GM12801 (cell line): ENCODE measurements around the gene SMIM24.

Experiments used
- TF ChIP-seq, protein P1 (sequence below): IDR thresholded peaks from one replicate; pipeline ENCODE4 v1.5.1; 2011; ENCODE audit warnings: control low read depth; ENCODE audit not compliant: insufficient read length; ENCODE audit errors: extremely low read depth

SMIM24 gene

DNA sequence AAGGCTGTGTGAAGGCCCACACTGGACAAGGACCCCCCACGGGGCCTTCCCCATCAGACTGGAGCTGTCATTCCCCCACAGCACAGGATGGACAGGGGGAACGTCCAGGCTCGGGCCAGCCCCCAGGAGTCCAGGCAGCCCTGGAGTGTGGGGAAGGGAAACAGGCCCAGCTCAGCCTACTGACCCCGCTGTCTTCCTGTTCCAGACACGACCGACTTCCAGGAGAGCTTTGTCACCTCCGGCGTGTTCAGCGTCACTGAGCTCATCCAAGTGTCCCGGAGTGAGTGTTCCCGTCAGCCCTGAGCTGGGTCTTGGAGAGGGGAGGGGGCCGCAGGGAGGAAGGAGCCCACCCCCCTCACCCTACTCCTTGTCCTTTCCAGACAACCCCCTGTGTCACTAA, 47.0 kb downstream of the SMIM24 start:
- TF ChIP-seq, protein P1, sequence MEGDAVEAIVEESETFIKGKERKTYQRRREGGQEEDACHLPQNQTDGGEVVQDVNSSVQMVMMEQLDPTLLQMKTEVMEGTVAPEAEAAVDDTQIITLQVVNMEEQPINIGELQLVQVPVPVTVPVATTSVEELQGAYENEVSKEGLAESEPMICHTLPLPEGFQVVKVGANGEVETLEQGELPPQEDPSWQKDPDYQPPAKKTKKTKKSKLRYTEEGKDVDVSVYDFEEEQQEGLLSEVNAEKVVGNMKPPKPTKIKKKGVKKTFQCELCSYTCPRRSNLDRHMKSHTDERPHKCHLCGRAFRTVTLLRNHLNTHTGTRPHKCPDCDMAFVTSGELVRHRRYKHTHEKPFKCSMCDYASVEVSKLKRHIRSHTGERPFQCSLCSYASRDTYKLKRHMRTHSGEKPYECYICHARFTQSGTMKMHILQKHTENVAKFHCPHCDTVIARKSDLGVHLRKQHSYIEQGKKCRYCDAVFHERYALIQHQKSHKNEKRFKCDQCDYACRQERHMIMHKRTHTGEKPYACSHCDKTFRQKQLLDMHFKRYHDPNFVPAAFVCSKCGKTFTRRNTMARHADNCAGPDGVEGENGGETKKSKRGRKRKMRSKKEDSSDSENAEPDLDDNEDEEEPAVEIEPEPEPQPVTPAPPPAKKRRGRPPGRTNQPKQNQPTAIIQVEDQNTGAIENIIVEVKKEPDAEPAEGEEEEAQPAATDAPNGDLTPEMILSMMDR = no peak

DNA sequence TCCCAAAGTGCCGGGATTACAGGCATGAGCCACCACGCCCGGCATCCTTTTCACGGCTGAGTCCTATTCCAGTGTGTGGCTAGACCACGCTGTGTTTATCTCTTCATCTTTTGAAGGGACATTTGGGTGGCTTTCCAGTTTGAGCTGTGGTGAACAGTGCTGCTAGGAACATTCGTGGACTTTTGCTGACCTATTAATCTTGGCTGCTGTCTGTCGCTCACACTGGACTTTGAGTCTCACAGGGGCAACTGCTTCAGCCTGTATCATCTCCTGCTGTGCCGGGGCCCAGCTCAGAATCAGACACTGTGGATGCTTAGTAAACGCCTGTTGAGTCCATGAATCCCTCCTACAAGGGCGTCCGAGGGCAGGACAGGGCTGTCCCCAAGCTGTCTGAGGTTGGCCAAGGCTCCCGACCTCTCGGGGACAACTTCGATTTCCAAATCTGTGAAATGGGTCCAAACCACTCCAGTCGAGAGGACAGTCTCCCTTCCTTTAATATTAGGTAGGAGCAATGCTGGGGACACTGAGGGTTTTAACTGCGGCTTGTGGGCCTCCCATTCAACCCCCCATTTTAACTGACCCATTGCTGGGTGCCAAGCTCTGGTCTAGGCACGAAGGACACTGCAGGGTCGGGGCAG, 48.4 kb downstream of the SMIM24 start:
- TF ChIP-seq, protein P1 = no peak

DNA sequence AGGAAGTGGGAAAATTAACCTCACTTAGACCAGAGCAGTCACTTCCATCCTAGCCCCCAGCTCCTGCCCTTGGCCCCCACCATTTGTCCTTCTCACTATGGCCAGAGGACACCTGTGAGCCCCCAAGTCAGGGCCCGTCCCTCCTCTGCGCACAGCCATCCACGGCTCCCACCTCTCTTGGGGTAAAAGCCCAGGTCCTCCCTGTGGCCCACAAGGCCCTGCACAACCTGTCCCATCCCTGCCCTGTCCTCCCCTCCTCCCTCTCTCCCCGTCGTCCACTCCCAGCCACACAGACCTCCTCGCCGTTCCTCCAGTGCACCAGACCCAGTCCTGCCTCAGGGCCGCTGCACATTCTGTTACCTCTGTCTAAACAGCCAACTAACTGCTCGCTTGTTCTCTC, 53.9 kb downstream of the SMIM24 start:
- TF ChIP-seq, protein P1 = no peak
